Parathyroid adenoma (tissue), 2 donors: ENCODE results near the gene RDH5.

Source experiments
- H2AFZ ChIP-seq: fragments of 300-600 bp; sonication (generic); one replicate; pipeline ENCODE4 v1.7.0; 2017; ENCODE audit warnings: antibody characterized with exemption, mild to moderate bottlenecking
- H3K27ac ChIP-seq: fragments of 300-600 bp; sonication (generic); one replicate; pipeline ENCODE4 v1.7.0; 2017
- H3K27me3 ChIP-seq: fragments of 300-600 bp; sonication (generic); one replicate; pipeline ENCODE4 v1.7.0; 2017; ENCODE audit warnings: low read length; ENCODE audit not compliant: control insufficient read depth, insufficient read depth
- H3K36me3 ChIP-seq: fragments of 300-600 bp; sonication (generic); one replicate; pipeline ENCODE4 v1.7.0; 2017; ENCODE audit warnings: low read length; ENCODE audit not compliant: control insufficient read depth, insufficient read depth
- H3K4me1 ChIP-seq: fragments of 300-600 bp; sonication (generic); one replicate; pipeline ENCODE4 v1.7.0; 2017; ENCODE audit warnings: control low read depth
- H3K4me2 ChIP-seq: fragments of 300-600 bp; sonication (generic); one replicate; pipeline ENCODE4 v1.7.0; 2017; ENCODE audit warnings: low read length
- H3K4me3 ChIP-seq: fragments of 300-600 bp; sonication (generic); one replicate; pipeline ENCODE4 v1.7.0; 2017; ENCODE audit warnings: low read depth, low read length
- H3K79me2 ChIP-seq: fragments of 300-600 bp; sonication (generic); one replicate; pipeline ENCODE4 v1.7.0; 2017; ENCODE audit warnings: control low read depth
- H3K9ac ChIP-seq: fragments of 300-600 bp; sonication (generic); one replicate; pipeline ENCODE4 v1.7.0; 2017; ENCODE audit warnings: mild to moderate bottlenecking
- H3K9me3 ChIP-seq: fragments of 300-600 bp; sonication (generic); one replicate; pipeline ENCODE4 v1.7.0; 2017; ENCODE audit warnings: low read length; ENCODE audit not compliant: control insufficient read depth
- CTCF ChIP-seq: fragments of 300-600 bp; sonication (generic); IDR thresholded peaks from one replicate; pipeline ENCODE4 v1.7.0; 2017; ENCODE audit warnings: antibody characterized with exemption, mild to moderate bottlenecking
- donor health status: primary hyperparathyroidism.

Gene RDH5

GRCh38 chr12:55715169-55715764 is 4.9 kb upstream of the RDH5 start:
- Histone ChIP-seq H3K4me2 (peak overlapping the region; percentile 94), H3K4me1 (peaks cover 7% of the 10 kb centered on the region)

GRCh38 chr12:55715833-55716581 is 4.2 kb upstream of the RDH5 start, which contains the start of gene BLOC1S1:
Gene BLOC1S1 (plus strand): TSS chr12:55716046. CDS start chr12:55716052, 6 bp downstream.
- TF ChIP-seq CTCF = no peak
- peak within 1 kb of the TSS; percentile 72 for H3K4me3 ChIP-seq
- peaks cover 7% of the 10 kb centered on the region for H3K4me1 ChIP-seq
- H3K4me2 ChIP-seq = peak within 1 kb of the TSS; percentile 94
- H3K9ac ChIP-seq = no peak within 1 kb of the TSS
- no peaks in the 10 kb centered on the region for H3K79me2 ChIP-seq
- H2AFZ ChIP-seq = peak within 1 kb of the TSS; percentile 96
- no peaks in the 10 kb centered on the region for H3K9me3 ChIP-seq
- no peaks in the 10 kb centered on the region for H3K36me3 ChIP-seq
- no peaks in the 10 kb centered on the region for H3K27me3 ChIP-seq
- peak within 1 kb of the TSS; percentile 90 for H3K27ac ChIP-seq

More at GRCh38 chr12:55715169-55715764, 4.9 kb upstream of the RDH5 start:
- TF ChIP-seq CTCF = no peak
- Histone ChIP-seq H2AFZ (peak overlapping the region; percentile 96), H3K9ac (no peak overlapping the region), H3K36me3 (no peaks in the 10 kb centered on the region), H3K4me3 (peak overlapping the region; percentile 72), H3K27ac (peak overlapping the region; percentile 90), H3K9me3 (no peaks in the 10 kb centered on the region), H3K27me3 (no peaks in the 10 kb centered on the region), H3K79me2 (no peaks in the 10 kb centered on the region)

GRCh38 chr12:55716582-55716957 is 3.6 kb upstream of the RDH5 start:
- Histone ChIP-seq H3K9me3 (no peaks in the 10 kb centered on the region), H3K4me1 (peaks cover 7% of the 10 kb centered on the region), H3K4me3 (peak overlapping the region; percentile 72), H3K27me3 (no peaks in the 10 kb centered on the region), H3K9ac (no peak overlapping the region), H3K27ac (peak overlapping the region; percentile 90), H3K36me3 (no peaks in the 10 kb centered on the region), H3K79me2 (no peaks in the 10 kb centered on the region), H2AFZ (peak overlapping the region; percentile 96), H3K4me2 (peak overlapping the region; percentile 94)
- TF ChIP-seq CTCF = no peak

- H3K9ac ChIP-seq = no peak overlapping the region
- H3K4me2 ChIP-seq = peak overlapping the region; percentile 94
- H3K4me3 ChIP-seq = peak overlapping the region; percentile 72
- no peak for TF ChIP-seq CTCF
- no peaks in the 10 kb centered on the region for H3K9me3 ChIP-seq
- H3K79me2 ChIP-seq = no peaks in the 10 kb centered on the region
- H2AFZ ChIP-seq = no peak overlapping the region
- peaks cover 7% of the 10 kb centered on the region for H3K4me1 ChIP-seq
- peak overlapping the region; percentile 26 for H3K27ac ChIP-seq
- no peaks in the 10 kb centered on the region for H3K27me3 ChIP-seq
- no peaks in the 10 kb centered on the region for H3K36me3 ChIP-seq
Observed at GRCh38 chr12:55717011-55718007, 2.9 kb upstream of the RDH5 start.
